Astrocyte (in vitro differentiated cells and primary cell): ENCODE data around the gene EPC2. TPM values are rescaled to one million over a fixed set of nuclear protein-coding genes. Genes with fewer than 3 reads are reported as not detected.
A peak's percentile ranks its signal among the peaks of the same experiment; 100 is the strongest.

Experiments
- DNase-seq: peaks from one replicate; pipeline ENCODE4 v3.0.0-alpha.2; 2010; ENCODE audit warnings: low read depth
- FAIRE-seq: peaks from 2 replicates; lab custom pipeline; 2011; peaks lifted over from hg19 to GRCh38; lab: Jason Lieb, UNC
- H2AFZ ChIP-seq: 2 replicates; pipeline ENCODE4 v1.6.0; 2012; ENCODE audit warnings: low read depth, low read length, inconsistent platforms
- H3K27ac ChIP-seq: 2 replicates; pipeline ENCODE4 v1.5.1; 2011; ENCODE audit warnings: low read depth, low read length, inconsistent platforms
- H3K27me3 ChIP-seq: 2 replicates; pipeline ENCODE4 v1.6.0; 2011; ENCODE audit warnings: low read length, inconsistent platforms; ENCODE audit not compliant: insufficient read depth
- H3K36me3 ChIP-seq: 2 replicates; pipeline ENCODE4 v1.5.1; 2011; ENCODE audit warnings: low read length, inconsistent platforms; ENCODE audit not compliant: insufficient read depth
- H3K4me1 ChIP-seq: 2 replicates; pipeline ENCODE4 v1.5.1; 2011; ENCODE audit warnings: low read length, inconsistent platforms; ENCODE audit not compliant: insufficient read depth
- H3K4me2 ChIP-seq: 2 replicates; pipeline ENCODE4 v1.6.0; 2012; ENCODE audit warnings: low read length, inconsistent platforms
- H3K4me3 ChIP-seq: 2 replicates; pipeline ENCODE4 v1.5.1; 2011; ENCODE audit warnings: low read depth, mild to moderate bottlenecking, low read length, inconsistent platforms; ENCODE audit not compliant: insufficient read depth
- H3K79me2 ChIP-seq: 2 replicates; pipeline ENCODE4 v1.6.0; 2012; ENCODE audit warnings: mild to moderate bottlenecking, low read length, inconsistent platforms; ENCODE audit not compliant: insufficient read depth
- H3K9ac ChIP-seq: 2 replicates; pipeline ENCODE4 v1.6.0; 2012; ENCODE audit warnings: mild to moderate bottlenecking, low read length, inconsistent platforms
- H3K9me3 ChIP-seq: 2 replicates; pipeline ENCODE4 v1.5.1; 2012; ENCODE audit warnings: low read depth, mild to moderate bottlenecking, low read length, inconsistent platforms; ENCODE audit not compliant: insufficient read depth
- H4K20me1 ChIP-seq: 2 replicates; pipeline ENCODE4 v1.6.0; 2012; ENCODE audit warnings: low read length, inconsistent platforms; ENCODE audit not compliant: insufficient read depth
- H3K27ac Mint-ChIP-seq: one replicate; pipeline ENCODE4 v1.8.0; 2021; ENCODE audit warnings: mild to moderate bottlenecking, mixed read lengths; ENCODE audit not compliant: unreplicated experiment
- H3K27me3 Mint-ChIP-seq: one replicate; pipeline ENCODE4 v1.8.0; 2021; ENCODE audit warnings: low read depth, mixed read lengths; ENCODE audit not compliant: unreplicated experiment
- H3K36me3 Mint-ChIP-seq: one replicate; pipeline ENCODE4 v1.8.0; 2021; ENCODE audit warnings: low read depth, mixed read lengths; ENCODE audit not compliant: unreplicated experiment
- H3K4me1 Mint-ChIP-seq: one replicate; pipeline ENCODE4 v1.8.0; 2021; ENCODE audit warnings: low read depth, mixed read lengths; ENCODE audit not compliant: unreplicated experiment
- H3K4me3 Mint-ChIP-seq: one replicate; pipeline ENCODE4 v1.8.0; 2021; ENCODE audit warnings: mild to moderate bottlenecking, moderate library complexity, mixed read lengths; ENCODE audit not compliant: unreplicated experiment
- H3K9me3 Mint-ChIP-seq: one replicate; pipeline ENCODE4 v1.8.0; 2021; ENCODE audit warnings: mild to moderate bottlenecking, mixed read lengths; ENCODE audit not compliant: unreplicated experiment
- CTCF ChIP-seq: IDR thresholded peaks from 2 replicates; pipeline ENCODE4 v1.5.1; 2011; ENCODE audit warnings: low read depth, mild to moderate bottlenecking, inconsistent platforms, low read length, moderate library complexity; ENCODE audit not compliant: insufficient read depth
- EZH2 ChIP-seq: IDR thresholded peaks from 2 replicates; pipeline ENCODE4 v1.6.1; 2012; ENCODE audit warnings: mild to moderate bottlenecking, low read length, inconsistent platforms; ENCODE audit not compliant: insufficient read depth
- total RNA-seq: library from RNA; stranded (reverse); gene quantifications from 2 replicates; pipeline ENCODE4 v1.2.1, GENCODE V29; 2021

The EPC2 gene
- total RNA-seq, 1 donor from 2014 or later: 24.8 TPM

GRCh38 chr2:148642112-148642744 lies 2.3 kb upstream of the EPC2 start:
- no peak overlapping the region for H3K27ac ChIP-seq
- peaks cover 13% of the 10 kb centered on the region for H3K4me1 Mint-ChIP-seq
- H3K4me2 ChIP-seq: no peak overlapping the region
- H3K79me2 ChIP-seq: peaks cover 20% of the 10 kb centered on the region
- no peaks in the 10 kb centered on the region for H3K36me3 Mint-ChIP-seq
- no peaks in the 10 kb centered on the region for H3K9me3 ChIP-seq
- H3K4me1 ChIP-seq: peaks cover 8% of the 10 kb centered on the region
- DNase-seq (no peak), FAIRE-seq (no peak)
- H3K9ac ChIP-seq: no peak overlapping the region
- H3K4me3 Mint-ChIP-seq: no peak overlapping the region
- H3K4me3 ChIP-seq: no peak overlapping the region
- peaks cover 2% of the 10 kb centered on the region for H3K27me3 ChIP-seq
- no peaks in the 10 kb centered on the region for H3K36me3 ChIP-seq
- H3K27me3 Mint-ChIP-seq: no peaks in the 10 kb centered on the region
- no peak overlapping the region for H2AFZ ChIP-seq
- H3K27ac Mint-ChIP-seq: no peak overlapping the region
- TF ChIP-seq EZH2: no peak
- no peak for TF ChIP-seq CTCF
- H3K9me3 Mint-ChIP-seq: no peaks in the 10 kb centered on the region
- H4K20me1 ChIP-seq: peaks cover 20% of the 10 kb centered on the region

GRCh38 chr2:148642891-148643416 lies 1.6 kb upstream of the EPC2 start:
- Histone ChIP-seq H3K36me3 (no peaks in the 10 kb centered on the region), H2AFZ (no peak overlapping the region), H3K9me3 (no peaks in the 10 kb centered on the region), H4K20me1 (peaks cover 24% of the 10 kb centered on the region), H3K79me2 (peaks cover 27% of the 10 kb centered on the region), H3K4me2 (peak overlapping the region; percentile 15), H3K27me3 (peaks cover 2% of the 10 kb centered on the region), H3K9ac (no peak overlapping the region), H3K4me3 (no peak overlapping the region), H3K27ac (no peak overlapping the region), H3K4me1 (peaks cover 8% of the 10 kb centered on the region)
- Mint-ChIP-seq H3K4me3 (peak overlapping the region; percentile 77), H3K9me3 (no peaks in the 10 kb centered on the region), H3K4me1 (peaks cover 13% of the 10 kb centered on the region), H3K27ac (no peak overlapping the region), H3K27me3 (no peaks in the 10 kb centered on the region), H3K36me3 (no peaks in the 10 kb centered on the region)
- no peak for FAIRE-seq
- TF ChIP-seq EZH2: no peak
- no peak for TF ChIP-seq CTCF
- DNase-seq: peak; percentile 49

GRCh38 chr2:148643421-148643820 lies 1.1 kb upstream of the EPC2 start:
- H4K20me1 ChIP-seq: peaks cover 29% of the 10 kb centered on the region
- FAIRE-seq (no peak), DNase-seq (no peak)
- H3K27ac ChIP-seq: no peak overlapping the region
- H3K36me3 ChIP-seq: no peaks in the 10 kb centered on the region
- Mint-ChIP-seq H3K9me3 (no peaks in the 10 kb centered on the region), H3K27me3 (no peaks in the 10 kb centered on the region), H3K36me3 (no peaks in the 10 kb centered on the region), H3K4me3 (peak overlapping the region; percentile 95), H3K4me1 (peaks cover 13% of the 10 kb centered on the region), H3K27ac (peak overlapping the region; percentile 4)
- H3K9ac ChIP-seq: no peak overlapping the region
- no peak overlapping the region for H2AFZ ChIP-seq
- peak overlapping the region; percentile 99 for H3K4me2 ChIP-seq
- peaks cover 8% of the 10 kb centered on the region for H3K4me1 ChIP-seq
- peaks cover 31% of the 10 kb centered on the region for H3K79me2 ChIP-seq
- no peaks in the 10 kb centered on the region for H3K9me3 ChIP-seq
- peak overlapping the region; percentile 79 for H3K4me3 ChIP-seq
- peaks cover 2% of the 10 kb centered on the region for H3K27me3 ChIP-seq
- TF ChIP-seq CTCF: no peak
- TF ChIP-seq EZH2: no peak
